GM20431 (cell line): Measurements from ENCODE around the gene CHRNA5.
"Not testable (repeated sequence)": the region's sequence is repeated elsewhere in the genome, so short reads cannot be mapped to it uniquely, and the experiment has no call there.

Source experiments
- in situ Hi-C: fragments of 300-500 bp; cut with MseI, MboI; formaldehyde crosslinking; loops from one replicate; pipeline ENCODE4 v1.15.0; 2020; ENCODE audit warnings: low sequenced_read_pairs; ENCODE audit not compliant: unreplicated experiment

The CHRNA5 gene

GRCh38 chr15:78564743-78565096 lies 600 bp upstream of the CHRNA5 start:
- in situ Hi-C loops: no loop called here

GRCh38 chr15:78565951-78566774 lies 843 bp downstream of the CHRNA5 start:
- in situ Hi-C loops: no loop called here

GRCh38 chr15:78567531-78567930 lies 2.2 kb downstream of the CHRNA5 start:
- in situ Hi-C loops: no loop called here

- in situ Hi-C loops: no loop called here
Measured at GRCh38 chr15:78570710-78571109, 5.4 kb downstream of the CHRNA5 start.

- in situ Hi-C loops: no loop called here
Measured at GRCh38 chr15:78571382-78571781, 6.1 kb downstream of the CHRNA5 start.

- in situ Hi-C loops: no loop called here
Measured at GRCh38 chr15:78573416-78573815, 8.1 kb downstream of the CHRNA5 start.

- in situ Hi-C loops: no loop called here
Measured at GRCh38 chr15:78574944-78575343, 9.6 kb downstream of the CHRNA5 start.

- in situ Hi-C loops: no loop called here
Measured at GRCh38 chr15:78597583-78597982, 32.3 kb downstream of the CHRNA5 start.

GRCh38 chr15:78598348-78598747 lies 33.0 kb downstream of the CHRNA5 start:
- in situ Hi-C loops: no loop called here

GRCh38 chr15:78599189-78599588 lies 33.9 kb downstream of the CHRNA5 start:
- in situ Hi-C loops: no loop called here

- in situ Hi-C loops: no loop called here
Measured at GRCh38 chr15:78603467-78603866, 38.1 kb downstream of the CHRNA5 start.

GRCh38 chr15:78604420-78604819 lies 39.1 kb downstream of the CHRNA5 start:
- in situ Hi-C loops: no loop called here

GRCh38 chr15:78605201-78605600 lies 39.9 kb downstream of the CHRNA5 start:
- in situ Hi-C loops: no loop called here

- in situ Hi-C loops: no loop called here
Measured at GRCh38 chr15:78605680-78606079, 40.4 kb downstream of the CHRNA5 start.

- in situ Hi-C loops: not testable (repeated sequence)
Measured at GRCh38 chr15:78609551-78609950, 44.2 kb downstream of the CHRNA5 start.

- in situ Hi-C loops: no loop called here
Measured at GRCh38 chr15:78614021-78614420, 48.7 kb downstream of the CHRNA5 start.

GRCh38 chr15:78615151-78615589 lies 49.9 kb downstream of the CHRNA5 start:
- in situ Hi-C loops: no loop called here

- in situ Hi-C loops: no loop called here
Measured at GRCh38 chr15:78616506-78616905, 51.2 kb downstream of the CHRNA5 start.

- in situ Hi-C loops: no loop called here
Measured at GRCh38 chr15:78617076-78617475, 51.8 kb downstream of the CHRNA5 start.

GRCh38 chr15:78617516-78617915 lies 52.2 kb downstream of the CHRNA5 start:
- in situ Hi-C loops: no loop called here

GRCh38 chr15:78618064-78618463 lies 52.7 kb downstream of the CHRNA5 start:
- in situ Hi-C loops: no loop called here

GRCh38 chr15:78618490-78618934 lies 53.2 kb downstream of the CHRNA5 start:
- in situ Hi-C loops: no loop called here
